Upper lobe of left lung (tissue), 4 donors: Measurements from ENCODE around the gene GJB4.

Source experiments
- EP300 ChIP-seq, 4 donors: sonication (generic); formaldehyde crosslinking; IDR thresholded peaks; one replicate each; pipeline ENCODE4 v1.5.1; 2017; ENCODE audit warnings: antibody characterized with exemption in 4 of 4, control low read depth in 2 of 4
- POLR2A ChIP-seq, 4 donors: fragments of 450-650 bp; IDR thresholded peaks; one replicate each; pipeline ENCODE4 v1.5.1; 2016 to 2017; ENCODE audit warnings: antibody characterized with exemption in 4 of 4, mild to moderate bottlenecking in 2 of 4
- TF ChIP-seq, protein P1 (sequence below), 6 experiments: fragments of 450-650 bp in 4 of 6; fragments of 200-600 bp in 2 of 6; sonication (generic) in 2 of 6; IDR thresholded peaks; one replicate each; pipeline ENCODE4 v1.5.1; 2016 to 2019; ENCODE audit warnings: antibody characterized with exemption in 6 of 6

DNA sequence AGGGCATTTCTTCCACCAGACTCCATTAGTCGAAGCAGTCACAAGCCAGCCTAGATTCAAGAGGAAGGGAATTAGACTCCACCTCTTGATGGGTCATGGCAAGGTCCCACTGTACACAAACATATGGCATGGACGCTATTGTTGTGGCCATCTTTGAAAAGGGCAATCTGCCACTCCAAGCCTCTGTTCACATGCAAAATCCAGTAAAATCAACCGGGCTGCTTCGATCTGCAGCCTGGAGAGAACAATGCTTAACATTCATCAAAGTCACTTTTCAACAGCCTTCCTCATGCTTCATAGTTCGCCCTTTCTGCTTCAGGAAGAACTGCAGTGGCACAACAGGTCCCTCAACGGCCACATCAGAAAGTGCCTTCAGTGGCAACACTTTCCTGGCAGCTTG lies 32.7 kb upstream of the GJB4 start:
- no peak for TF ChIP-seq POLR2A (IDR thresholded peaks at IDR 0.05)
- TF ChIP-seq, protein P1, sequence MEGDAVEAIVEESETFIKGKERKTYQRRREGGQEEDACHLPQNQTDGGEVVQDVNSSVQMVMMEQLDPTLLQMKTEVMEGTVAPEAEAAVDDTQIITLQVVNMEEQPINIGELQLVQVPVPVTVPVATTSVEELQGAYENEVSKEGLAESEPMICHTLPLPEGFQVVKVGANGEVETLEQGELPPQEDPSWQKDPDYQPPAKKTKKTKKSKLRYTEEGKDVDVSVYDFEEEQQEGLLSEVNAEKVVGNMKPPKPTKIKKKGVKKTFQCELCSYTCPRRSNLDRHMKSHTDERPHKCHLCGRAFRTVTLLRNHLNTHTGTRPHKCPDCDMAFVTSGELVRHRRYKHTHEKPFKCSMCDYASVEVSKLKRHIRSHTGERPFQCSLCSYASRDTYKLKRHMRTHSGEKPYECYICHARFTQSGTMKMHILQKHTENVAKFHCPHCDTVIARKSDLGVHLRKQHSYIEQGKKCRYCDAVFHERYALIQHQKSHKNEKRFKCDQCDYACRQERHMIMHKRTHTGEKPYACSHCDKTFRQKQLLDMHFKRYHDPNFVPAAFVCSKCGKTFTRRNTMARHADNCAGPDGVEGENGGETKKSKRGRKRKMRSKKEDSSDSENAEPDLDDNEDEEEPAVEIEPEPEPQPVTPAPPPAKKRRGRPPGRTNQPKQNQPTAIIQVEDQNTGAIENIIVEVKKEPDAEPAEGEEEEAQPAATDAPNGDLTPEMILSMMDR (IDR thresholded peaks at IDR 0.05): no peak
- no peak for TF ChIP-seq EP300 (IDR thresholded peaks at IDR 0.05)
